ENCODE results near the gene PARP15. TPM values are rescaled to one million over a fixed set of nuclear protein-coding genes. Genes with fewer than 3 reads are reported as not detected.

PARP15 gene
- not detected in 5 replicates for total RNA-seq (2022; extraction: Qiagen RNA extraction; ENCODE audit: low read depth)

GRCh38 chr3:122577409-122578031 lies at the start of gene PARP15:
TSS of gene PARP15 (plus strand) at chr3:122577650. CDS start at chr3:122577668, 18 bp downstream.

GRCh38 chr3:122564155-122564912 lies 13.1 kb upstream of the PARP15 start, which contains the start of the genes DTX3L and PARP9:
TSS of gene DTX3L (plus strand) at chr3:122564338. CDS start at chr3:122564427, 89 bp downstream.
TSS of gene PARP9 (minus strand) at chr3:122564300. CDS start at chr3:122559620, 4,680 bp downstream.

GRCh38 chr3:122680475-122681283 lies 103.2 kb downstream of the PARP15 start, which contains the start of gene PARP14:
TSS of gene PARP14 (plus strand) at chr3:122680839. CDS start at chr3:122680884, 45 bp downstream.

Other genes starting within 250 kb of the PARP15 start
- gene MIX23, start 194.4 kb upstream of the PARP15 start, total RNA-seq (2022; extraction: Qiagen RNA extraction; ENCODE audit: low read depth) = 46.5 to 103 TPM (median 49.9 TPM) in 5 replicates
- gene FAM162A, start 193.5 kb upstream of the PARP15 start, total RNA-seq (2022; extraction: Qiagen RNA extraction; ENCODE audit: low read depth) = 32.2 to 44.2 TPM (median 33.9 TPM) in 5 replicates
- gene WDR5B, start 161.6 kb upstream of the PARP15 start, total RNA-seq (2022; extraction: Qiagen RNA extraction; ENCODE audit: low read depth) = 2.2 to 3.9 TPM (median 3.6 TPM) in 5 replicates
- gene KPNA1, start 62.7 kb upstream of the PARP15 start, total RNA-seq (2022; extraction: Qiagen RNA extraction; ENCODE audit: low read depth) = 58.1 to 72.8 TPM (median 68.1 TPM) in 5 replicates
- gene PARP9, start 13.3 kb upstream of the PARP15 start, total RNA-seq (2022; extraction: Qiagen RNA extraction; ENCODE audit: low read depth) = 4.7 to 6.5 TPM (median 5.7 TPM) in 5 replicates
- 6.9 to 10.1 TPM (median 8.8 TPM) in 5 replicates for gene DTX3L, start 13.3 kb upstream of the PARP15 start, total RNA-seq (2022; extraction: Qiagen RNA extraction; ENCODE audit: low read depth)
- 8.1 to 10.6 TPM (median 8.7 TPM) in 5 replicates for gene PARP14, start 103.2 kb downstream of the PARP15 start, total RNA-seq (2022; extraction: Qiagen RNA extraction; ENCODE audit: low read depth)
- gene HSPBAP1, start 216.2 kb downstream of the PARP15 start, total RNA-seq (2022; extraction: Qiagen RNA extraction; ENCODE audit: low read depth) = 4.6 to 6.8 TPM (median 5.2 TPM) in 5 replicates
- 13.2 to 16.0 TPM (median 14.1 TPM) in 5 replicates for gene SLC49A4, start 217.4 kb downstream of the PARP15 start, total RNA-seq (2022; extraction: Qiagen RNA extraction; ENCODE audit: low read depth)

Data from A549 treated with ZK216348 at 1 μM for 4 hours (cell line).